ENCODE measurements around the gene CLDN3.

The CLDN3 gene

DNA sequence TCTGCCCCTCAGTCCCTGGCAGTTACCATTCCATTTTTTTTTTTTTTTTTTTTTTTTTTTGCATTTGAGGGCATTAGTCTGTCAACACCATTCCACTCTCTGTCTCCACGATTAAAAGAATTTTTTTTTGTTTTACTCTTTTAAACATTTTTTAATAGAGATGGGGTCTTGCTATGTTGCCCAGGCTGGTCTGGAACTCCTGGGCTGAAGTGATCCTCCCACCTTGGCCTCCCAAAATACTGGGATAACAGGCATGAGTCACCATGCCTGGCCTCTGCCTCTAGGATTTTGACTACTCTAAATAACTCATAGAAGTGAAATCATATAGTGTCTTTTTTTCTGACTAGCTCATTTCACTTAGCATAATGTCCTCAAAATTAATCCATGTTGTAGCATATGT lies 16.5 kb upstream of the CLDN3 start:
- no peak for TF ChIP-seq CTCF (IDR thresholded peaks at IDR 0.05; ENCODE audit: low read depth, low read length, missing control alignments)
- DNase-seq (ENCODE audit: extremely low read depth, low read depth), result no peak
- no peak overlapping the region for H3K4me3 ChIP-seq (replicated peaks; ENCODE audit: low read depth, low read length)

DNA sequence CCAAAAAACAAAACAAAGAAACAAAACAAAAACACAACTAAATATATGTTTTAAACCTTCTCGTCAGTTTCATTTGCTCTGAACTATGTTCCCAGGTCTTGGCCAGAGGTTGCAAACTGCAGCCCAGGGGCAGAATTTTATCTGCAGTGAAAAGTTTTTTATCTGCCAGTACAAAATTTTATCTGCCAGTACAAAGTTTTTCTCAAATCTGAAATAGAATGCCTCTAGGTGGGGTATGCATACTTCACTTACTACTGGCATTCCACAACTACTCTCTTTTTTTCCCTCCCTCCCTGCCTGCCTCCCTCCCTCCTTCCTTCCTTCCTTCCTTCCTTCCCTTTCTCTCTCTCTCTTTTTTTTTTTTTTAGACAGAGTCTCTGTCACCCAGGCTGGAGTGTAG lies 9.4 kb upstream of the CLDN3 start:
- no peak overlapping the region for H3K4me3 ChIP-seq (replicated peaks; ENCODE audit: low read depth, low read length)
- TF ChIP-seq CTCF (IDR thresholded peaks at IDR 0.05; ENCODE audit: low read depth, low read length, missing control alignments), result no peak
- no peak for DNase-seq (ENCODE audit: extremely low read depth, low read depth)

GRCh38 chr7:73778801-73779389 lies 8.8 kb upstream of the CLDN3 start:
- no peak for TF ChIP-seq CTCF (IDR thresholded peaks at IDR 0.05; ENCODE audit: low read depth, low read length, missing control alignments)
- DNase-seq (ENCODE audit: extremely low read depth, low read depth), result no peak
- H3K4me3 ChIP-seq (replicated peaks; ENCODE audit: low read depth, low read length), result no peak overlapping the region

GRCh38 chr7:73774923-73775322 lies 4.9 kb upstream of the CLDN3 start:
- DNase-seq (ENCODE audit: extremely low read depth, low read depth), result peak; percentile 19
- TF ChIP-seq CTCF (IDR thresholded peaks at IDR 0.05; ENCODE audit: low read depth, low read length, missing control alignments), result no peak
- no peak overlapping the region for H3K4me3 ChIP-seq (replicated peaks; ENCODE audit: low read depth, low read length)

- no peak for TF ChIP-seq CTCF (IDR thresholded peaks at IDR 0.05; ENCODE audit: low read depth, low read length, missing control alignments)
- DNase-seq (ENCODE audit: extremely low read depth, low read depth), result no peak
- H3K4me3 ChIP-seq (replicated peaks; ENCODE audit: low read depth, low read length), result no peak overlapping the region
These were observed 3.8 kb upstream of the CLDN3 start for GRCh38 chr7:73773700-73774517.

- TF ChIP-seq CTCF (IDR thresholded peaks at IDR 0.05; ENCODE audit: low read depth, low read length, missing control alignments), result no peak
- no peak for DNase-seq (ENCODE audit: extremely low read depth, low read depth)
- no peak overlapping the region for H3K4me3 ChIP-seq (replicated peaks; ENCODE audit: low read depth, low read length)
These were observed 995 bp upstream of the CLDN3 start for GRCh38 chr7:73770860-73771670.
